ENCODE data around the gene G0S2.
"Not testable (repeated sequence)": the region's sequence is repeated elsewhere in the genome, so short reads cannot be mapped to it uniquely, and the experiment has no call there.

The G0S2 gene

GRCh38 chr1:209696673-209697072, 21.5 kb downstream of the G0S2 start:
- TF ChIP-seq ZFX (IDR thresholded peaks at IDR 0.05; ENCODE audit: borderline replicate concordance) (no peak), CTCF (IDR thresholded peaks at IDR 0.05) (no peak)
- H3K27ac ChIP-seq, result no peak overlapping the region

GRCh38 chr1:209697126-209697525, 21.9 kb downstream of the G0S2 start:
- no peak overlapping the region for H3K27ac ChIP-seq
- no peak for TF ChIP-seq ZFX (IDR thresholded peaks at IDR 0.05; ENCODE audit: borderline replicate concordance)
- TF ChIP-seq CTCF (IDR thresholded peaks at IDR 0.05), result no peak

GRCh38 chr1:209700686-209701085, 25.5 kb downstream of the G0S2 start:
- H3K27ac ChIP-seq, result not testable (repeated sequence)

- TF ChIP-seq CTCF (IDR thresholded peaks at IDR 0.05) (no peak), ZFX (IDR thresholded peaks at IDR 0.05; ENCODE audit: borderline replicate concordance) (no peak)
These were observed 27.6 kb downstream of the G0S2 start for GRCh38 chr1:209702832-209703231.

GRCh38 chr1:209703834-209704504, 28.8 kb downstream of the G0S2 start:
- TF ChIP-seq CTCF (IDR thresholded peaks at IDR 0.05) (no peak), ZFX (IDR thresholded peaks at IDR 0.05; ENCODE audit: borderline replicate concordance) (no peak)
- H3K27ac ChIP-seq, result no peak overlapping the region

More at GRCh38 chr1:209702832-209703231, 27.6 kb downstream of the G0S2 start:
- H3K27ac ChIP-seq, result no peak overlapping the region

GRCh38 chr1:209704584-209704983, 29.4 kb downstream of the G0S2 start, which contains the start of gene HSD11B1:
HSD11B1 (plus strand) TSS chr1:209704846; CDS start chr1:209704943, 97 bp downstream.
- H3K27ac ChIP-seq, result no peak within 1 kb of the TSS
- TF ChIP-seq CTCF (IDR thresholded peaks at IDR 0.05), result no peak
- no peak for TF ChIP-seq ZFX (IDR thresholded peaks at IDR 0.05; ENCODE audit: borderline replicate concordance)

- TF ChIP-seq ZFX (IDR thresholded peaks at IDR 0.05; ENCODE audit: borderline replicate concordance), result no peak
- no peak for TF ChIP-seq CTCF (IDR thresholded peaks at IDR 0.05)
- no peak overlapping the region for H3K27ac ChIP-seq
These were observed 29.9 kb downstream of the G0S2 start for GRCh38 chr1:209705033-209705598.
